ENCODE results near the gene CD2BP2.

CD2BP2 gene

GRCh38 chr16:30376461-30376902 lies 21.4 kb upstream of the CD2BP2 start:
- peak overlapping the region; percentile 93 for H3K27ac ChIP-seq
- no peak for TF ChIP-seq CTCF (conservative IDR thresholded peaks at IDR 0.05)

- H3K27ac ChIP-seq: no peak overlapping the region
- no peak for TF ChIP-seq CTCF (conservative IDR thresholded peaks at IDR 0.05)
These were observed 20.8 kb upstream of the CD2BP2 start for GRCh38 chr16:30375864-30376263.

GRCh38 chr16:30374538-30374937 lies 19.4 kb upstream of the CD2BP2 start, which contains the start of gene MYL11:
Gene MYL11, plus strand, starts transcription at chr16:30374802. Its CDS starts 56 bp downstream, at chr16:30374858.
- no peak for TF ChIP-seq CTCF (conservative IDR thresholded peaks at IDR 0.05)
- no peak within 1 kb of the TSS for H3K27ac ChIP-seq

- no peak for TF ChIP-seq CTCF (conservative IDR thresholded peaks at IDR 0.05)
- no peak overlapping the region for H3K27ac ChIP-seq
These were observed 17.6 kb upstream of the CD2BP2 start for GRCh38 chr16:30372725-30373124.

GRCh38 chr16:30372038-30372712 lies 17.1 kb upstream of the CD2BP2 start:
- no peak overlapping the region; the same call in 1 of the 2 replicates for H3K27ac ChIP-seq
- no peak for TF ChIP-seq CTCF (conservative IDR thresholded peaks at IDR 0.05)

- no peak for TF ChIP-seq CTCF (conservative IDR thresholded peaks at IDR 0.05)
- peak overlapping the region; percentile 71 for H3K27ac ChIP-seq
These were observed 16.2 kb upstream of the CD2BP2 start for GRCh38 chr16:30371248-30371816.

GRCh38 chr16:30370456-30371247 lies 15.5 kb upstream of the CD2BP2 start, which contains the start of gene TBC1D10B:
Gene TBC1D10B, minus strand, starts transcription at chr16:30370494. Its CDS starts 311 bp downstream, at chr16:30370183.
- H3K27ac ChIP-seq: peak within 1 kb of the TSS; percentile 81
- no peak for TF ChIP-seq CTCF (conservative IDR thresholded peaks at IDR 0.05)

Data from VCaP (cell line).